Posterior cingulate gyrus (tissue), 11 donors: ENCODE results near the gene FAM76B.
"Not testable (repeated sequence)": the region's sequence is repeated elsewhere in the genome, so short reads cannot be mapped to it uniquely, and the experiment has no call there.

Source experiments
- DNase-seq, 10 donors: peaks; one replicate each; pipeline versions ENCODE4 v3.0.0 to v3.0.0-alpha.2; 2020 to 2021; ENCODE audit warnings: mixed read lengths in 3 of 10
- intact Hi-C: fragments of 100-400 bp; cut with DNase I; formaldehyde crosslinking; loops from one replicate; pipeline ENCODE4 v1.15.1; 2023

The FAM76B gene

DNA sequence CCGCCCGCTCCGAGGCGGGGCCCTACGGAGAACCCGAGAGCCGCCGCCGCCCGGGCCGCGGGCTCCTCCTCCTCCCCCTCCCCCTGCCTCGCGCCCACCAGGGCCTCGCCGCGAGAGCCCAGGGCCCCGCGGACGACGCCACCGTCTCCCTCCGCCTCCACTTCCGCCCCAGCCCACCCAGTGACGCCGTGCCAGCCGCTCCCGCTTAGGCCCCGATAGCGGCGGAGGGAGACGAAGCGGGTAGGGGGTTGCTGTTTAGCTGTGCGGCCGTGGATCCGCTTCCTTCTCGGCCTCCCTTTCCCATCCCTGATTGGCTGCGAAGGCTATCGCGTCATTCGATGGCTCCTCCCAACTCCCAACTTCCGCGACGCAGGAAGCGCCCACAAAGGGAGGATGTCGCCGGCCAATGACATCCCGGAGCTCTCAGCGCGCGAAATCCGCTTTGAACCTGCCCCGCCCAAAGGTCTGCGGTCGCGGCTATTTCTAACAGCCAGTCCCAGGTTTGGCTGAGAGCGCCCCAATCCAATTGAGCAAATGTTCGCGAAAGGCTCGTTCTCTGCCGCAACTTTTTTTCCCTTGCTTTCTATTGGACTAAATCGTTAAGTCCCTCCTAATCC lies at the start of gene FAM76B:
FAM76B (minus strand) TSS at position 277 of the 617 bp plus-strand sequence. CDS start 304 bp downstream, outside the sequence.
- intact Hi-C loops, result loop anchor here (5.0 kb wide), 1 partner anchor 603 kb away; the partner anchor contains the start of gene JRKL
- peak; percentile 96 to 100 (median 98) for DNase-seq

DNA sequence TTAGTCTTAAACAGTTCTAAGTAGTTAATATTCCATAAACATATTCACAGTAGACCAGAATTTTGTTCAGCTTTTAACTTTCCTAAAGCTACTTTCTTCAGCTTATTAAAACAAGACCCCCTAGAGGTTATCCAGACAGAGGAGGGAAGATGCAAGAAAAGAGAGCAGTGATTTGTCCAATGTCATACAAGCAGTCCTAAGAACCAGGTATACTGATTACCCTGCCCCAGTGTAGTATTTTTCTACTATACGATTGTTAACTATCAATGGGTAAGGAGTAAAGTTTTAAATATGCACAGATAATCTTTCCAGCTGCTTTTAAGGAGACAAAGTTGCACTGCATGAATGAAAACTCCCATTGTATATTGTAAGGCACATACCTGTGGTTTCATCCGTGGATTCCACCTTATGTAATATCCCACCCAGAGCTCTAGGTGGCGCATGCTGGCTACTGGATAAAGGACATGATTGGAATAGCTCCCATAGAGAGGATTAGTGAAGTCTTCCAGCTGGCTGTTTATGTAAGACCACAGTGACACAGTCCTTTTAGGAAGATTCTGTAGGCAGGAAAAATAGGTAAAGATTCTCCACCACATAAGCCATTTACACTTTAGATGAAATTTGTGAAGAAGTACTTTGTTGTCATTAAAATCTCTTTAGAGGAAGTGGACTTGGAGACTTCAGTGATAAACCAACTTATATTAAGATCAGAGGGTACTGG lies 46.3 kb upstream of the FAM76B start:
- peak in 7 of 10 donors; percentile 41 to 89 (median 55) for DNase-seq
- intact Hi-C loops, result loop anchor here (1.0 to 5.0 kb wide), 4 partner anchors 132 to 591 kb away; partner anchors contain the start of genes JRKL and MAML2

- no peak for DNase-seq
- intact Hi-C loops, result loop anchor here (5.0 kb wide), 2 partner anchors 557 to 592 kb away; partner anchors contain the start of gene JRKL
Measured at GRCh38 chr11:95835351-95835750, 45.8 kb upstream of the FAM76B start.

GRCh38 chr11:95833378-95833777 lies 43.8 kb upstream of the FAM76B start:
- intact Hi-C loops, result no loop called here
- DNase-seq, result no peak

GRCh38 chr11:95832763-95833162 lies 43.2 kb upstream of the FAM76B start:
- intact Hi-C loops, result no loop called here
- no peak for DNase-seq

DNA sequence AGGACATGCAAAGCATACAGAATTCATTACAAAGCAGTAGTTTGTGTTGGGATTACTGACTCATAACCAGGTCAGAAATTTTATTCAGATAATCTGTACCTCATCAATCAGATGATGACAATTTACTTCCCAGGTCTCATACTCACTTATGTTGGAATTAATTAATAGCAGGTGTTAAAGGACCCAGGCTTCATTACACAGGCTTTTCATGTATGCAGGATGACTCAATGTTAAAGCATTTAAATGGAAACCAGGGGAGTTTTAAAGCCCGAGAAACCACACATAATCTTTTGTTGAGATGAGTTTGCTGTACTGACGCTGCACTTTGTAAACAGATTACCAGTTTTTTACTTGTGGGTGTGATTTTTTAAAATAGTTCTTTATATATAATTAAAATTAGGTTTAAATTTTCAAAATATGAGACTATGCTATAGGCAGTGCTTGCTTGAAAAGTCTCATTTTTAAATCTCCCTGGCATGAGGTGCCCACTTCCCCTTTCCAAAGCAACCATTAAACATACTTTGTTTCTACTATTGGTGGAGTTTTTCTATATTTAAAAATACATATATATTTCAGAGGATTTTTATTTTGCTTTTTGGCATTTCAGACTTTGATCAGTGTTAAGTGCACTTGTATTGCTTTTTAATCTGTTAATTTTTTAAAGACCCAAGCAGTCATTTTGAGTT lies 41.8 kb upstream of the FAM76B start:
- no peak for DNase-seq
- intact Hi-C loops, result no loop called here

- intact Hi-C loops, result no loop called here
- no peak for DNase-seq
Measured at GRCh38 chr11:95829580-95830259, 40.1 kb upstream of the FAM76B start.

GRCh38 chr11:95827696-95828095 lies 38.1 kb upstream of the FAM76B start:
- intact Hi-C loops, result no loop called here
- peak in 2 of 10 donors; percentile 24 to 40 for DNase-seq

DNA sequence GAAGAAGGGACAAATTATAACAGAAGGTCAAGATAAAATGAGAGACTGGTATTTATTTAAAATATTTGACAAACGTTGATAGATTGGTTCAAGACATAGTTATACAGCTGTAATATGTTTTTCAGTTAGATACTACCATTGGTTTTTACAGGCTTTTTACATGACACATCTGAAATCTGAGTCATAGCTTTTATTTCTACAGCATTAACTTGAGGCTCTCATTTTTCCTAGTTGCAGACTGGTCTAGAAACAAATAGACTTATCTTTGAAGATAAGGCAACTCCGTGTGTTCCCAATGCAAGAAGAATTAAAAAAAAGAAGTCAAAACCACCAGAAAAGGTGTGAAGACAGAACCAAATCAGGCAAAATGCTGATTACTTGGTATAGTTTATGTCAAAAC lies 32.1 kb upstream of the FAM76B start:
- intact Hi-C loops, result no loop called here
- DNase-seq, result no peak

GRCh38 chr11:95816037-95816436 lies 26.5 kb upstream of the FAM76B start:
- intact Hi-C loops, result no loop called here
- no peak for DNase-seq

GRCh38 chr11:95811052-95811451 lies 21.5 kb upstream of the FAM76B start:
- DNase-seq, intact Hi-C loops: not testable (repeated sequence)

- intact Hi-C loops, result not testable (repeated sequence)
- DNase-seq, result peak in 2 of 10 donors; percentile 57 to 62
Measured at GRCh38 chr11:95806464-95806863, 16.9 kb upstream of the FAM76B start.

DNA sequence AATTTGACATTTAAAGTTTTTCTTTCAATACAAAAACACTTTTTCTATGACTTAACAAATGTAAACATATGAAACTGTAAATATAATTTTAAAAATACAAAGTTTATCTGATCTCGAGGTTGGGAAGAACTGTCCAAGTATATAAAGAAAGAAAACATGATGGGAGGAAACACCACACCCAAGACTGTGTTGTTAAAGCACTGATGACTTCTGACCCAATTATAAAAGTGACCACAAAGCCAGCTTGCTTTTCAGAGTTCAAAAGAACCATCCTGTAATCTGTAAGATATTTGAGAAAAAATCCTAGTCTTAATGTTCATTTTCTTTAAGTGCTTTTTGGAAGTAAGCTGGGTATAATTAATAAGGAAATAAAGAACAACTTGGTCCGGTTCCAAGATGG lies 16.3 kb upstream of the FAM76B start:
- no peak for DNase-seq
- intact Hi-C loops, result no loop called here

GRCh38 chr11:95803973-95804372 lies 14.4 kb upstream of the FAM76B start:
- intact Hi-C loops, result no loop called here

GRCh38 chr11:95802806-95803205 lies 13.2 kb upstream of the FAM76B start:
- intact Hi-C loops, result no loop called here

More at GRCh38 chr11:95803973-95804372, 14.4 kb upstream of the FAM76B start:
- no peak for DNase-seq

DNA sequence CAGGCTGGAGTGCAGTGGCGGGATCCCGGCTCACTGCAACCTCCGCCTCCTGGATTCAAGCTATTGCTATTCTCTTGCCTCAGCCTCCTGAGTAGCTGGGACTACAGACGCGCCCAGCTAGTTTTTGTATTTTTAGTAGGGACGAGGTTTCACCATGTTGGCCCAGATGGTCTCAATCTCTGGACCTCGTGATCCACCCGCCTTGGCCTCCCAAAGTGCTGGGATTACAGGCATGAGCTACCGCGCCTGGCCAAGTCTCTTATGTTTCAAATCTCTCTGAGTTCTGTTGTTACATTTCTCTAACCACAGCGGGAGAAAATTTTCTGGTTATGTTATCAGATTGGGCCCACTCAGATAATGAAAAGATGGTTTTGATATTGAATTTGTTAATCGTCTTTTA lies 10.9 kb upstream of the FAM76B start:
- DNase-seq, result no peak
- intact Hi-C loops, result no loop called here

More at GRCh38 chr11:95802806-95803205, 13.2 kb upstream of the FAM76B start:
- no peak for DNase-seq

- intact Hi-C loops, result no loop called here
- no peak for DNase-seq
Measured at GRCh38 chr11:95799546-95799945, 10.0 kb upstream of the FAM76B start.

- no peak for DNase-seq
- intact Hi-C loops, result no loop called here
Measured at GRCh38 chr11:95796501-95796900, 6.9 kb upstream of the FAM76B start.

- intact Hi-C loops, result no loop called here
- no peak for DNase-seq
Measured at GRCh38 chr11:95795627-95796295, 6.2 kb upstream of the FAM76B start.

GRCh38 chr11:95794086-95794485 lies 4.5 kb upstream of the FAM76B start:
- no peak for DNase-seq
- intact Hi-C loops, result loop anchor here (5.0 kb wide), 1 partner anchor 598 kb away; the partner anchor contains the start of gene JRKL
